Stimulated activated CD4-positive, alpha-beta T cell treated with anti-CD3 and anti-CD28 coated beads, Interleukin-2, amount 100 ng/mL, for 24 hours (primary cell): ENCODE data around the gene UBTD1.
"Not testable (repeated sequence)": the region's sequence is repeated elsewhere in the genome, so short reads cannot be mapped to it uniquely, and the experiment has no call there.

Source experiments
- DNase-seq, 2 donors: peaks; one replicate each; pipeline ENCODE4 v3.0.0-alpha.2; 2020

The UBTD1 gene

DNA sequence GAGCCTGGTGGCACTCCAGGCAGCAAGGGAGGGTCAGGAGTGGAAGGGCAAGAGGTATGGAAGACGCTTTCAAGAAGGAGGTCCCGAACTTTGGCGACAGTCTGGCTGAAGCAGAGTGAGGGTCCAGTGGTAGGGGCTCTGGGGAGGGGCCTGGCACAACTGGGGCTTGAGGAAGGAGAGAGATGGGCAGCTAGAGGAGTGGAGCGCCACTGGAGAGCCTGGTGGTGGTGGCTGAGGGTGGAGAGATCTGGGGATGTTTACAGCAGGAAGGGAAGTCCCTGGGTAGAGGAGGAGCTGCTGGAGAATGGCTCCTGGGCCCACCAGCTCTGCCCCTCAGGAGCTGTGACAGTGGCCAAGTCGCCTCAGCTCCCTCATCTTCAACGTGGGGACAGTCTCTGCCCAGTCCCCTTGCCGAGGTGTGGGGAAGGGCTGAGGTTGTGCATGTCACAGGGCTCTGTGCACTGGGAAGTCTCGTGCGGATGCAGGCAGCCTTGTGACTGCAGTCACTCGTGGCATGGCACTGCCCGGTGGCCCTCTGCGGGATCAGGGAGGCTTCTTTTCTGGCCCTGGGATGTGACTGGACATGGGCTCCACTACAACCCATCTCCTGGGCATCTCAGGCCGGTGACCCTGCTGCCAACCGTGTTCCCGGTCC, 18.5 kb downstream of the UBTD1 start:
- DNase-seq, result no peak

- no peak for DNase-seq
Observed at GRCh38 chr10:97517778-97518300, 19.1 kb downstream of the UBTD1 start.

DNA sequence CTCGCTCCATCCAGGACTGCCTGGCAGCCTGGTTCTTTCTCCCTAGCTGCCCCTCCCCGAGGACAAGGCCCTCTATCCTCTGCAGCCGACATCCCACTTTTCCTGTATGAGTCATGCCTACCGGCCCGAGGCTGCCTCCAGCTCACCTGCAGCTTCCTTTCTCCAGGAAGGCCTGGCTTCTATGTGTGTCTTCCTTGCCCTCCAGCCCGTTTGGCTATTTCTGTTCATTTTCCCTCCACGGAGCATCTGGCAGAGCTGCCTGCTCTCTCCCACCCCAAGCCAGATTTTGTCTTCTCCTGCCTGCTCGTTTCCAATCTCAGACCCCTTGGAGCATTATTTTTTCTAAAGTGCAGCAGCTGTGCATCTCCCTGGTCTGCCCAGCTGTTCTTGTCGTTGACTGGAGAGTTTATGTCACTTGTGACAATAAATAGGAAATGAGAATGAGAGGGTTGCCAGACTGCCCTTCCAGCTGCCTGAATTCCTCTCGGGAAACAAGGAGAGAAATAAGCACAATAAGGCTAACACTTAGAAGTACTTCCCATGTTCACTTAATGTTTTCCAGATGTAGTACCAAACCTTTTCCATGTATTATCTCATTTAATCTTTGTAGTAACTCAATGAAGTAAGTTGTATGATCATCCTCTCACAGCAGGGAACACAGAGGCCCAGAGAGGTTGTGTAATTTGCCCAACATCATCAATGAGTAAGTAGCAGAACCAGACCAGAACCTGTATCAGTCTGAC, 19.7 kb downstream of the UBTD1 start:
- no peak for DNase-seq

GRCh38 chr10:97519342-97519741, 20.6 kb downstream of the UBTD1 start:
- no peak for DNase-seq

DNA sequence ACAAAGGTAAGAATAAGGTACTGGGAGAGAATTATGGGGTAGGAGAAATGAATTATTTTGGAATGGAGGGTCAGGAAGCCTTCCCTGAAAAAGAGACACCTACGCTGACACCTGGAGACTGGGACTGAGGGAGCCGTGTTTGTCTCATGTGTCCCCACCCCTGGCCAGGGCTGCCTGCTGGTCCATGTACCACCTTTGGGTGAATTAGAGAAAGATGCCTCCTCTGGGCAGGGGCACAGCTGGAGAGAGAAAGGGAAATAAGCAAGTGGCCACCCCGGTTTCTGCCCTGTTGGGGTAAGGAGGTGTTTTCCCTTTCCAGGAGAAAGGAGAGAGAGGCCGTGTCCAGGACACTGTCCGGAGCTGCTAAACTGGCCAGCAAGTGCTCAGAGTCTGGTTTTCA, 21.8 kb downstream of the UBTD1 start:
- DNase-seq, result no peak

DNA sequence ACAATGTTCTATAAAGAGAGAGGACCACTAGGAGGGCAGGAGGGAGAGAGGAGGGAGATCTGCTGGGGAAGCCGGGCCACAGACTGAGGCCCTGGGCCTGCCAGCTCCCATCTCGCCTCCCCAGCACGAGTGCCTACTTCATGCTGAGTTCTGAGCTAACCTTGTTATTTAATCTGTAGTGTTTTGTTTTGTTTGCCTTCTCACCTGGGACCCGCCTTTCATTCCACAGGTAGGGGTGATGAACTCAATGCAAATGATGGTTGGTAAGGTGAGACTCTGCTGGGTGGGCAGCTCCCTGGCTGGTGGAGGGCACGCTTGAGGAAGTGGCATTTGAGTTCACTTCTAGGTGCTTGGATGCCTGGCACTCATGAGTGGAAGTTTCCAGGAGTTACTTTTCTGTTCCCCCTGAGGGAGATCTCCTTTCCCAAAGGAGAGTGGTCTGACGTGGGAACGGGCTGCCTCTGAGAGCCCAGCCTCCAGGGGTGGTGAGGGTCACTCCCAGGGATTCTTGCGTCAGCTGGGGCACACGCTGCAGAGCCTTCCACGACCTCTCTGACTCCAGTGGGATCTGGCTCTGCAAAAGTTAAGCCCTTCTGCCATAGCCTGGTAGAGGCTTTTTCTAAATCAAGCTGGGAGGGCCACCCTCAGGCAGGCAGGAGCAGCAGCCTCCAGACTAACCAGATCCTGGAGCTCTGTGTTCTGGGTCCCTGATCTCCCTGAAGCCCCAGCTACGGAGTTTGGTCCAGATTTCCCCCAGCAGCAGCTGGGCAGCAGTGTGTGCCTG, 22.4 kb downstream of the UBTD1 start:
- DNase-seq, result no peak

DNA sequence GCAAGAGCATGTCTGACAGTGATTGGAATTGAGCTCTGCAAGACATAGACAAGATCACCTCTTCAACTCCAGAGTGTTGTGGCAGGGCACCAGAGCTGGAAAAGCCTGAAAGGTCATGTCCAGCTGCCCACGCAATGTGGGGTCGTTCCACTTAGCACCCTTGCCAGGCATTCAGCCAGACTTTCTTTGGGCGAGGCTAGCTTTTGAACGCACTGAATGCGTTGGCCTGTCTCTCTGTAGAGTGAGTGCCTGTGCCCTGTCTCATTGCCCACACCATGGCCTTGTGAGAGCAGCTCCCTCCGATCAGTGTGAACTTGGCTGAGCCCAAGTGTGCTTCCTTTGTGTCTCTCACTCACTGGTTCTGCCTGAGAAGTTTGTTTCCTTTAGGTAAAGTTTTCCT, 23.3 kb downstream of the UBTD1 start:
- DNase-seq, result no peak

- DNase-seq, result no peak
Observed at GRCh38 chr10:97522937-97523336, 24.2 kb downstream of the UBTD1 start.

GRCh38 chr10:97525086-97525485, 26.4 kb downstream of the UBTD1 start:
- DNase-seq, result no peak

GRCh38 chr10:97525683-97526110, 27.0 kb downstream of the UBTD1 start:
- DNase-seq, result no peak

DNA sequence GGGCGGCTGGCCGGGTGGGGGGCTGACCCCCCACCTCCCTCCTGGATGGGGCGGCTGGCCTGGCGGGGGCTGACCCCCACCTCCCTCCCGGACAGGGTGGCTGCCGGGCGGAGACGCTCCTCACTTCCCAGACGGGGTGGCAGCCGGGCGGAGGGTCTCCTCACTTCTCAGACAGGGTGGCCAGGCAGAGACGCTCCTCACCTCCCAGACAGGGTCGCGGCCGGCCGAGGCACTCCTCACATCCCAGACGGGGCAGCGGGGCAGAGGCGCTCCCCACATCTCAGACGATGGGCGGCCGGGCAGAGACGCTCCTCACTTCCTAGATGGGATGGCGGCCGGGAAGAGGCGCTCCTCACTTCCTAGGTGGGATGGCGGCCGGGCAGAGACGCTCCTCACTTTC, 30.2 kb downstream of the UBTD1 start:
- DNase-seq, result not testable (repeated sequence)

DNA sequence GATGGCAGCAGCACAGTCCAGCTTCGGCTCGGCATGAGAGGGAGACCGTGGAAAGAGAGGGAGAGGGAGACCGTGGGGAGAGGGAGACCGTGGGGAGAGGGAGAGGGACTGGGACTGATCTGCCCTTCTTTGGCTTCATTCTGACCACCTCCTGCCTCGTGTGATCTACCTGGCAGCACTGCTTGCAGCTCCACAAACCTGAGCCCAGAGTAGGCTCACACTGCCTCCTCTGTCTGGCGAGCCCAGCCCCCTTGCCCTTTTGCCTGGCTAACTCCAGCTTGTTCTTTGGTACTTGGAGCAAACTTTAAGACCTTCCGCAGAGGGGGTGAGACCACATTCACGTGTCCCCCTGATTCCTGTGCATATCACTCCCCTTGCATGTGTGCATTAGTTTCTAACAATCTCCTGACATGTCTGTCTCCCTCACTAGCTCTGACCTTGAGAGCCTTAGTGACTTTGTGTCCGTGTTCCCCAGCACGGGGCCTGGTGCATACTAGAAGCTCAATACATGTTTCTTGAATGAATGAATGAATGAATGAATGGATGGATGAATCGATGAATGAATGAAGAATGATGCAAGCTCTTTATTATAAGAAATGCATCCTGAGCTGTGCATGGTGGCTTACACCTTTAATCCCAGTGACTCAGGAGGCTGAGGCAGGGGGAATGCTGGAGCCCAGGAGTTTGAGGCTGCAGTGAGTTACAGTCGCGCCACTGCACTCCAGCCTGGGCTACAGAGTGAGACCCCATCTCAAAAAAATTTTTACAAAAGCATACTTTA, 31.2 kb downstream of the UBTD1 start:
- DNase-seq, result no peak

- no peak for DNase-seq
Observed at GRCh38 chr10:97531401-97531986, 32.8 kb downstream of the UBTD1 start.

DNA sequence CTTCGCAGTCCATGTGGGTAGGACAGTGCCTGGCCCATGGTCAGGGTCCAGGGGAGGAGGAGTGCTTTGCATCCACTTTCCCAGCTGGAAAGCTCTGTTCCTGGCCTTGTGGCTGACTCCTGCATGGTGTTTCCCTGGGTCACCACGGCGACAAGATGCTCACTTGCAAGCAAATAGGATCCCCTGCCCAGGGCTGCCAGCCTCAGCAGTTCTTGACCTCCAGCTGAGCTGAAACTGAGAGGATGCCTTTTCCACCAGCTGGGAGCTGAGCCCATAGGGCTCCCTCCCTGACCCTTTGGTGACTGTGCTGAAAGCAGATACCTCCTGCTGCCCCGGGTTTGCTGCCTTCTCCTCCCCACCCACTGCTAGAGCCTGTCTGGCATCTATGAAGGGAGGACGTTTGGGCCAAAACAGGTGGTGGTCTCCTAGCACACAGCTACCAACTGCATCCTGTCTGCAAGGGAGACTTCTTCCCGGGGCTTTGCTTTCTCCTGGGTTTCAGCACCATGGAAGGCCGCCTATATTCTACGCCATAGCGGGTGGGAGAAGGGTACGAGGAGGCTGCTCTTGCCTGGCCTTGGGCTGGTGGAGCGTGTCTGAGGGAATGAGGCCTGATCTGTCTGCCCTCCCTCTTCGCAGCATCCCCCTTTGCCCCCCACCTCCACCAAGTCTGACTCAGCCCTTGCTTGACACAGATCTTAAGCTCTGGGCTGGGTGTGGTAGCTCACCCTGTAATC, 34.4 kb downstream of the UBTD1 start:
- DNase-seq, result no peak

GRCh38 chr10:97533888-97534287, 35.2 kb downstream of the UBTD1 start:
- DNase-seq, result no peak

- peak; percentile 50 to 59 for DNase-seq
Observed at GRCh38 chr10:97534746-97535367, 36.1 kb downstream of the UBTD1 start.

DNA sequence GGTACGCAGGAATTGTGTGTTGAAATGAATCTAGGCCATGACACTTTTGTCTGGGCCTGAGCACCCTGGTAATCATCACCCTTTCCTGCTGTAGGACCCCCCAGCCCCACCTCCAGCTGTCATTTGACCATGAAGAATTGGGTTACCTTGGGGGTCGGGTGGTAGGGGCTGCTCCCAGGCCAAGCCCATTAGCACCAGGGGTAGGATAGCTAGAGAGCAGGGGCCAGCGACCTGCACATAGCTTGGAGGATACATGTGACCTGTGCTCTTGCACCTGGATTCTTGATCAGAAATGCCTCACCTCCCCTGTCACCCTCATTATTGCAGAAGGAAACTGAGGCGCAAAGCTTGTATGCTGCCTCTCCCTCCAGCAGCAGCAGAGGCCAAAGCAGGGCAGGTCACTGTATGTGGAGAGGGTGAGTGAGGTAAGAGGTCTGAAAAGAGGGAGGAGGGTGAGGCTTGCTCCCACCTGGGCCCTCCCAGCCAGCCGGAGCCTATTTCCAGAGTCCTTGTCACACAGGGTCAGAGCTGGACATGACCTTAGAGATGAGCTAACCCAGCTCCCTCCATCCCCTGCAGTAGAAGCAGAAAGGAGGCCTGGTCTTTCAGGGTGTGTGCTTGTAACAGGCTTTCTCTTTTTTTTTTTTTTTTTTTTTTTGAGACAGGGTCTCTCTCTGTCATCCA, 38.6 kb downstream of the UBTD1 start:
- no peak for DNase-seq

DNA sequence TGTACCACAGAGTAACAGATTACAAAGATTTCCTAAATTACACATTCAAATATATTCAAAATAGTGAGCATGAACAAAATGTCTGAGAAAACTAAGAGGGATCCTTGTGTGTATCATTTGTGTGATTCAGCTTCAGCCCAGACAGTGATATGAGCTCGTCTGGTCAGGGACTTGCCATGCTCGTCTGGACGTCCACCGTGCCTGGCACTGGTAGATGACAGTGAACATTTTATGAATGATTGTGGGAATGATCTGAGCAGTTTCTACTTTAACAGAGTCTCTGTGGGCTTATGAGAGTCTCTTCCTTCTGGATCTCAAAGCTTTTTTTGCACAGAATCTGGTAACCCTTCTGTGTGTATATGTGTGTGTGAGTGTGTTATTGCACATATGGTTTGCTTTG, 39.7 kb downstream of the UBTD1 start:
- DNase-seq, result no peak

- DNase-seq, result no peak
Observed at GRCh38 chr10:97538839-97539238, 40.1 kb downstream of the UBTD1 start.

DNA sequence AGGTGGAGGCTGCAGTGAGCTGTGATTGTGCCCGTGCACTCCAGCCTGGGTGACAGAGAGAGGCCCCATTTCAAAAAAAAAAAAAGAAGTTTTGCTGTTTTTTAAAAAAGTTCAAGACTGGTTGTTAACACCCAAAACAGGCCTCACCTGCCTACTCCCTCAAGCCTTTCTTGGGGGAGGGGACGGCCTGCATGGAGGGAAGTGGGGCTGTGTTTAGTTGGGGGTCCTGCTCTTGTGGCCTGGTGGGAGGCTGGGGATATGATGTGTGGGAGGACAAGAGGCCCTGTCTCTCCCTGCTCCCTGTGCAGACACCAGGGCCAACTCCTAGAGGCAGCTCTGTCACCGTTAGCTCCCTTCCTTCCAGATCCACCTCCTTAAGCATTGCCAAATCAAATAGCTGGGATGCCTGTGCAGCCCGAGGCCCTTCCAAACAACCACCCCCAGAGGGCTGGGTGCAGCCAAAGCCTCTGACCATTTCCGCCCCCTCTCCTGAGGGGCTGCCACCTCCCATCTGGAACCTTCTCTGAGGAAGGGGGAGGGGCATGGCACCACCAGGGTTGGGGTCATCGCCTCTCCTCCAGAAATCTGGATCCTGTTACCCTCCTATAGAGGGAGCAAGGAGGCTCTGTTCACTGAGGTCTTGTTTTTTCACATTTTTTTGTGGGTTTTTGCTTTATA, 40.9 kb downstream of the UBTD1 start:
- no peak for DNase-seq
